B cell (primary cell): ENCODE measurements around the gene LINC00305.

Experiments used
- CTCF ChIP-seq: fragments of 200-600 bp; IDR thresholded peaks from one replicate; pipeline ENCODE4 v1.8.0; 2022; ENCODE audit warnings: antibody characterized with exemption, mild to moderate bottlenecking
- EZH2 ChIP-seq: IDR thresholded peaks from 2 replicates; pipeline ENCODE4 v1.6.1; 2012; ENCODE audit warnings: borderline replicate concordance, low read depth, mild to moderate bottlenecking, moderate library complexity, low read length; ENCODE audit not compliant: insufficient read depth, poor library complexity, severe bottlenecking

DNA sequence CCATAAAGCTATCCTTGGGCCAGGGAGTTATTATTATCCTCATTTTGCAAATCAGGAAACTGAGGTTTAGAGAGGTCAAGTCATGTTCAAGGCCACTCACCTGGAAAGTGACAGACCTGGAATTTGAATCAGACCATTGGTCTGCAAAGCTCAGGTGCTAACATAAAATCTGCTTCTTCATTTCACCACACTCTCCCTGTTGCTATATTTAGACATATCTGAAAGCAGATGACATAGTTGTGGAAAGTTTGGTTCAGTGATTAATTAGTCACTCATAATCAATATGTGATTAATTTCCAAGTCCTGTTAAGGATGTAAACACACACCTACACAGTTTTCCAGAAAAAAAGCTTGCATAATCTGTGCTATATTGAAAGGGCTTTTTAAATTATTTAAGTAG is 57.4 kb downstream of the LINC00305 start:
- TF ChIP-seq CTCF (no peak), EZH2 (no peak)
